ENCODE measurements around the gene IBTK.

GRCh38 chr6:82275686-82276085 lies 28.1 kb upstream of the IBTK start:
- TF ChIP-seq CTCF (optimal IDR thresholded peaks at IDR 0.05 in 1 of 3, IDR thresholded peaks at IDR 0.05 in 1 of 3, conservative IDR thresholded peaks at IDR 0.05 in 1 of 3; ENCODE audit: extremely low read depth in 1 of 3, insufficient read depth in 2 of 3, low read length in 3 of 3) (no peak), EZH2 (IDR thresholded peaks at IDR 0.05; ENCODE audit: low read length) (no peak)
